K562 treated with DMSO at 1 percent for 4 hours (cell line): Measurements from ENCODE around the gene OR52I1. TPM values are rescaled to one million over a fixed set of nuclear protein-coding genes. Genes with fewer than 3 reads are reported as not detected.

ENCODE experiments used
- total RNA-seq: library from RNA; unstranded; fragments of 300-600 nt; gene quantifications from 2 replicates; pipeline ENCODE4 v1.2.3, GENCODE V29; 2022; ENCODE audit not compliant: insufficient read depth

Gene OR52I1
- not detected in 2 replicates for total RNA-seq

DNA sequence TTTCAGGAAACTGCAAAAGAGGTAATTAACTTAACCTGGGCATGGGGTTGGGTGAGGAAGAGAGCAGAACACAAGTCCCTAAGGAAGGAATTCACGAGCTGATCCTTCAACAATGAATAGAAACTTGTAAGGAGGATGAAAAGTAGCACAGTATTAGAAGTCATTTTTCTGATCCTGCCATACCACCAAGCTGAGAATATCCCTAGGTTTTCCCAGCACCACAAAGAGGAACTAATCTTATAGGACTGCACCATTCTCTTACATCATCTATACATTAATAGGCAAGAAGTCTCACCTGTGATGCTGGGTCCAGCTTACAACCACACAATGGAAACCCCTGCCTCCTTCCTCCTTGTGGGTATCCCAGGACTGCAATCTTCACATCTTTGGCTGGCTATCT lies at the start of gene OR52I1:
OR52I1 (plus strand) TSS at position 301 of the 400 bp plus-strand sequence; CDS start at position 301, 0 bp downstream.

GRCh38 chr11:4544891-4545290 lies 48.9 kb upstream of the OR52I1 start, which contains the start of gene OR52M1:
Gene OR52M1 (plus strand): TSS chr11:4545191. CDS start chr11:4545191, 0 bp downstream.

DNA sequence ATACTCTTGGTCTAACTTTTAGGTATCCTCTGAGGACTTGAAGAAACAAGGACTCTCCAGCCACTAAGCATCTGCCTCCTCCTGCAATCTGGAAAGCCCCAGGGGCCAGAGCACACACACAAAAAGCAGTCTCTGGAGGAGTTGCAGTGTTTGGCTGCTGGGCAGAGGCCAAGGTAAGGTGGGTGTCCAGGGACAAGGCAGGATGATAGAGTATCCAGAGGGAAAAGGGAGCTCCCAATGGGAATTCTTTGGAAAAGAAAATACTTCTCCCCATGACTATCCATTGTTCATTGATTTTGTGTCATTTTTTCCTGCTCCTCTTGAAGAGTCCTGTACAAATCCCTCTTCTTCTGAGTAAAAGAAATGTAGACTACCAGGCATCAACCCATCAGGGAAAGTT lies 12.4 kb upstream of the OR52I1 start, which contains the start of gene OR52I2:
OR52I2 (plus strand) TSS at position 301 of the 400 bp plus-strand sequence.

GRCh38 chr11:4607781-4608666 lies 14.2 kb downstream of the OR52I1 start, which contains the start of gene TRIM68:
Gene TRIM68 (minus strand): TSS chr11:4608231. CDS start chr11:4605504, 2,727 bp downstream.

DNA sequence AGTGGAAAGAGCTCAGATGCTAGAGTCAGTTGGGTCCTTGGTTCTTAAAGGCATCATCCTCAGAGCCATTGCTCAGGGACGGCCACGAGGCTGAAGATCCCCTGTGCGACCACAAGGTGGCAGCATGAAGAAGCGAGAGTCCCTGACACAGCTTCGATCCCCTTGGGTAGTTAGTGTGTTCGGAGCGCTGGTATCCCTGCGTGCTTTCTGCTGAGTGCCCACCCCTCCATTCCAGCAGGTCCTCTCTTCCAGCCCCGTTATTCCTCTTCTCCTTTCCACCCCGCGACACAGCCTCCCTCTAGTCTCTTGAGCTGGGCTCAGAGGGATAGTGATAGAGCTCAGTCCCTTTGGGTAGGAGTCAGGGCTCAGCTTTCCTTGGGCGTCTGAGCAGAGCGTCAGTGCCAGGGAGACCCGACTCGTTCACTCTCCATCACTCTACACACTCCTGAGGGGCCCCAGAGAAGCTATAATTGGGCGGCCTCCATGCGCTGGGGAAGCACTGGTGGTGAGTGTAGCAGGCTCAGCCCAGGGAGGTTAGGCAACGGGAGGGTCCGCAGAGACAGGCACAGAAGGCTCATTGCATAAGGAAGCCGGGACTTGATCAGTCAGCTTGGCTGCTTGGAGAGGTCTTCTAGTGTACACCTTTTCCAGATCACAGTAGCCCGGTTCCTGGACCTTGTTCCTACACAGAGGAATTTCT lies 43.3 kb downstream of the OR52I1 start, which contains the start of gene OR51D1:
OR51D1 (plus strand) TSS at position 516 of the 700 bp plus-strand sequence. CDS start 2,314 bp downstream, outside the sequence.

GRCh38 chr11:4643682-4644081 lies 49.8 kb downstream of the OR52I1 start, which contains the start of gene OR51E1:
Gene OR51E1 (plus strand): TSS chr11:4643982. CDS start chr11:4652527, 8,545 bp downstream.

Other genes with a start within 250 kb of the OR52I1 start
- gene OR52B4, start 225.7 kb upstream of the OR52I1 start, total RNA-seq, result not detected in 2 replicates
- 15.0 and 19.7 TPM in 2 replicates for gene TRIM21, start 200.3 kb upstream of the OR52I1 start, total RNA-seq
- not detected in 2 replicates for gene OR52K2, start 144.7 kb upstream of the OR52I1 start, total RNA-seq
- not detected in 2 replicates for gene OR52K1, start 111.4 kb upstream of the OR52I1 start, total RNA-seq
- gene OR52M1, start 48.8 kb upstream of the OR52I1 start, total RNA-seq, result not detected in 2 replicates
- gene OR52I2, start 12.3 kb upstream of the OR52I1 start, total RNA-seq, result not detected in 2 replicates
- gene TRIM68, start 14.2 kb downstream of the OR52I1 start, total RNA-seq, result 9.4 and 11.8 TPM in 2 replicates
- not detected in 2 replicates for gene OR51D1, start 43.4 kb downstream of the OR52I1 start, total RNA-seq
- gene OR51E1, start 49.9 kb downstream of the OR52I1 start, total RNA-seq, result not detected in 2 replicates
- gene OR51E2, start 103.8 kb downstream of the OR52I1 start, total RNA-seq, result not detected in 2 replicates
- not detected in 2 replicates for gene MMP26, start 110.7 kb downstream of the OR52I1 start, total RNA-seq
- gene OR51F1, start 175.9 kb downstream of the OR52I1 start, total RNA-seq, result not detected in 2 replicates
- gene OR52R1, start 210.3 kb downstream of the OR52I1 start, total RNA-seq, result not detected in 2 replicates
- gene OR51F2, start 227.3 kb downstream of the OR52I1 start, total RNA-seq, result not detected in 2 replicates